GM19099 (cell line): ENCODE measurements around the gene AP5S1.

Source experiments
- POLR2A ChIP-seq: IDR thresholded peaks from 3 replicates; pipeline ENCODE4 v1.6.1; 2011; ENCODE audit warnings: low read depth; ENCODE audit not compliant: insufficient read length; ENCODE audit errors: extremely low read depth

The AP5S1 gene

GRCh38 chr20:3846378-3846739, 26.0 kb downstream of the AP5S1 start:
- TF ChIP-seq POLR2A, result no peak

GRCh38 chr20:3846740-3847428, 26.5 kb downstream of the AP5S1 start, which contains the start of gene MAVS:
MAVS (plus strand) TSS chr20:3846834; CDS start chr20:3854625, 7,791 bp downstream.
- peak; percentile 86 for TF ChIP-seq POLR2A

- no peak for TF ChIP-seq POLR2A
These were observed 27.1 kb downstream of the AP5S1 start for GRCh38 chr20:3847429-3847940.

GRCh38 chr20:3848565-3848964, 28.2 kb downstream of the AP5S1 start:
- TF ChIP-seq POLR2A, result no peak

- no peak for TF ChIP-seq POLR2A
These were observed 34.1 kb downstream of the AP5S1 start for GRCh38 chr20:3854462-3854871.

GRCh38 chr20:3857405-3857804, 37.1 kb downstream of the AP5S1 start:
- TF ChIP-seq POLR2A, result no peak

- TF ChIP-seq POLR2A, result no peak
These were observed 38.3 kb downstream of the AP5S1 start for GRCh38 chr20:3858689-3859088.

GRCh38 chr20:3861191-3861590, 40.8 kb downstream of the AP5S1 start:
- no peak for TF ChIP-seq POLR2A

- TF ChIP-seq POLR2A, result no peak
These were observed 42.0 kb downstream of the AP5S1 start for GRCh38 chr20:3862333-3862732.

- TF ChIP-seq POLR2A, result no peak
These were observed 43.0 kb downstream of the AP5S1 start for GRCh38 chr20:3863317-3863716.

- no peak for TF ChIP-seq POLR2A
These were observed 44.2 kb downstream of the AP5S1 start for GRCh38 chr20:3864518-3864917.

GRCh38 chr20:3865152-3865886, 45.0 kb downstream of the AP5S1 start:
- TF ChIP-seq POLR2A, result no peak

GRCh38 chr20:3865887-3866407, 45.6 kb downstream of the AP5S1 start:
- TF ChIP-seq POLR2A, result no peak

- no peak for TF ChIP-seq POLR2A
These were observed 46.1 kb downstream of the AP5S1 start for GRCh38 chr20:3866464-3866863.

GRCh38 chr20:3867802-3868201, 47.5 kb downstream of the AP5S1 start:
- TF ChIP-seq POLR2A, result no peak

GRCh38 chr20:3869839-3870634, 49.7 kb downstream of the AP5S1 start:
- no peak for TF ChIP-seq POLR2A
